GM12878 (cell line): ENCODE results near the gene IER5L. TPM values are rescaled to one million over a fixed set of nuclear protein-coding genes. Genes with fewer than 3 reads are reported as not detected.
A peak's percentile ranks its signal among the peaks of the same experiment; 100 is the strongest.

ENCODE experiments used
- ATAC-seq: fragments of 200-7000 bp; cut with Tn5 transposase; 3 replicates; pipeline ENCODE4 v1.9.1; 2020; ENCODE audit warnings: mild to moderate bottlenecking, moderate library complexity
- BruUV-seq: library from RNA; stranded (reverse); fragments of 400-500 nt; replicated peaks from 2 replicates; lab custom pipeline; 2021; lab: Mats Ljungman, UMichigan
- CTCF ChIA-PET: fragments of 300-600 bp; sonication (Branson Sonifier 250); formaldehyde crosslinking; extraction: SDS; loops from one replicate; lab custom pipeline; 2021; ENCODE audit warnings: inconsistent platforms; lab: Yijun Ruan, JAX
- POLR2A ChIA-PET: fragments of 350-600 bp; formaldehyde crosslinking; extraction: SDS; loops from one replicate; lab custom pipeline; 2021; ENCODE audit warnings: inconsistent platforms; lab: Charles Lee
- RAD21 ChIA-PET: fragments of 300-600 bp; sonication (Branson Sonifier 250); formaldehyde crosslinking; loops from one replicate; lab custom pipeline; 2023; ENCODE audit warnings: antibody characterized with exemption; ENCODE audit not compliant: unreplicated experiment; lab: Charles Lee
- SMC1A ChIA-PET: fragments of 300-600 bp; sonication (Branson Sonifier 250); formaldehyde crosslinking; loops from one replicate; lab custom pipeline; 2023; ENCODE audit not compliant: unreplicated experiment, uncharacterized antibody; lab: Charles Lee
- DNase-seq: peaks from one replicate; pipeline ENCODE4 v3.0.0-alpha.2; 2011; ENCODE audit warnings: low read depth, low spot score
- FAIRE-seq: peaks from 3 replicates; lab custom pipeline; 2011; peaks lifted over from hg19 to GRCh38; lab: Jason Lieb, UNC
- H2AFZ ChIP-seq: 2 replicates; pipeline ENCODE4 v1.6.0; 2011; ENCODE audit warnings: low read depth, low read length, control low read depth; ENCODE audit not compliant: control insufficient read depth
- H3K27ac ChIP-seq: 2 replicates; pipeline ENCODE4 v1.5.1; 2011; ENCODE audit warnings: control low read depth; ENCODE audit not compliant: control insufficient read depth, insufficient read depth
- H3K27me3 ChIP-seq, 2 experiments: replicated peaks in 1 of 2; 2 replicates each; pipeline versions ENCODE4 v1.6.0 to v1.6.1; 2011; ENCODE audit warnings: low read length in 1 of 2; ENCODE audit not compliant: control insufficient read depth in 2 of 2, insufficient read depth in 2 of 2
- H3K36me3 ChIP-seq, 2 experiments: 2 replicates each; pipeline ENCODE4 v1.5.1; 2011; ENCODE audit warnings: low read length in 1 of 2; ENCODE audit not compliant: control insufficient read depth in 2 of 2, insufficient read depth in 2 of 2
- H3K4me1 ChIP-seq: 2 replicates; pipeline ENCODE4 v1.6.1; 2011; ENCODE audit warnings: mild to moderate bottlenecking, low read length, moderate library complexity, mixed read lengths; ENCODE audit not compliant: control insufficient read depth, insufficient read depth
- H3K4me2 ChIP-seq: 2 replicates; pipeline ENCODE4 v1.6.0; 2011; ENCODE audit warnings: control low read depth; ENCODE audit not compliant: control insufficient read depth, insufficient read depth
- H3K4me3 ChIP-seq: fragments of 200-600 bp; sonication (generic); 2 replicates; pipeline ENCODE4 v1.5.1; 2016
- H3K79me2 ChIP-seq: 2 replicates; pipeline ENCODE4 v1.6.0; 2011; ENCODE audit warnings: low read length; ENCODE audit not compliant: control insufficient read depth, insufficient read depth
- H3K9ac ChIP-seq: 2 replicates; pipeline ENCODE4 v1.8.0; 2011; ENCODE audit warnings: low read length, control low read depth, mixed read lengths; ENCODE audit not compliant: control insufficient read depth, insufficient read depth
- H3K9me3 ChIP-seq: replicated peaks from 3 replicates; pipeline ENCODE4 v1.5.1; 2011; ENCODE audit warnings: mild to moderate bottlenecking, low read length; ENCODE audit not compliant: control insufficient read depth, insufficient read depth
- H4K20me1 ChIP-seq: 2 replicates; pipeline ENCODE4 v1.6.0; 2011; ENCODE audit not compliant: control insufficient read depth, insufficient read depth
- BACH1 ChIP-seq: fragments of 450-650 bp; IDR thresholded peaks from 2 replicates; pipeline ENCODE4 v1.6.1; 2017; ENCODE audit warnings: mild to moderate bottlenecking, borderline replicate concordance
- BCLAF1 ChIP-seq: fragments of 450-650 bp; IDR thresholded peaks from 2 replicates; pipeline ENCODE4 v1.6.1; 2017; ENCODE audit warnings: antibody characterized with exemption, mild to moderate bottlenecking, moderate library complexity
- EED ChIP-seq: sonication (generic); IDR thresholded peaks from 2 replicates; pipeline ENCODE4 v1.6.1; 2016; ENCODE audit warnings: antibody characterized with exemption, low read depth
- ELK1 ChIP-seq: IDR thresholded peaks from 2 replicates; pipeline ENCODE4 v1.6.1; 2012; ENCODE audit warnings: low read depth, low read length, improper control_type of control experiment
- HDGF ChIP-seq: fragments of 450-650 bp; IDR thresholded peaks from 2 replicates; pipeline ENCODE4 v1.6.1; 2016; ENCODE audit warnings: antibody characterized with exemption
- MEF2B ChIP-seq: fragments of 450-650 bp; IDR thresholded peaks from 2 replicates; pipeline ENCODE4 v1.6.1; 2018; ENCODE audit warnings: mild to moderate bottlenecking, moderate library complexity; ENCODE audit not compliant: partially characterized antibody, poor library complexity, severe bottlenecking
- NFXL1 ChIP-seq: fragments of 450-650 bp; IDR thresholded peaks from 2 replicates; pipeline ENCODE4 v1.6.1; 2017; ENCODE audit warnings: antibody characterized with exemption, mild to moderate bottlenecking, borderline replicate concordance
- NR2C2 ChIP-seq: IDR thresholded peaks from 2 replicates; pipeline ENCODE4 v1.6.1; 2011; ENCODE audit warnings: borderline replicate concordance, low read depth; ENCODE audit not compliant: control insufficient read depth, insufficient read length
- RBBP5 ChIP-seq: fragments of 200-600 bp; sonication (generic); conservative IDR thresholded peaks from 2 replicates; pipeline ENCODE4 v1.6.1; 2016
- SIX5 ChIP-seq: IDR thresholded peaks from 2 replicates; pipeline ENCODE4 v1.6.1; 2011; ENCODE audit warnings: mild to moderate bottlenecking, low read depth, low read length, moderate library complexity; ENCODE audit not compliant: severe bottlenecking
- SPI1 ChIP-seq: IDR thresholded peaks from 2 replicates; pipeline ENCODE4 v1.6.1; 2011; ENCODE audit warnings: low read depth, mild to moderate bottlenecking, low read length, moderate library complexity, borderline replicate concordance; ENCODE audit not compliant: insufficient read depth
- TARDBP ChIP-seq: IDR thresholded peaks from 2 replicates; pipeline ENCODE4 v1.6.1; 2016; ENCODE audit warnings: borderline replicate concordance
- TCF3 ChIP-seq: IDR thresholded peaks from 2 replicates; pipeline ENCODE4 v1.6.1; 2012; ENCODE audit warnings: low read depth, mild to moderate bottlenecking, low read length, borderline replicate concordance; ENCODE audit not compliant: insufficient read depth
- ZNF24 ChIP-seq: fragments of 450-650 bp; IDR thresholded peaks from 2 replicates; pipeline ENCODE4 v1.6.1; 2017; ENCODE audit warnings: antibody characterized with exemption, mild to moderate bottlenecking
- WGBS: methylation state at CpG from one replicate; pipeline ENCODE4 v1.1.6; 2016; ENCODE audit warnings: low lambda C conversion rate; ENCODE audit not compliant: insufficient replicate concordance, insufficient coverage; ENCODE audit errors: missing lambda C conversion rate; 5-methylcytosine and 5-hydroxymethylcytosine counted together
- in situ Hi-C: fragments of 300-500 bp; cut with MboI; formaldehyde crosslinking; loops from 9 replicates; pipeline ENCODE4 v1.14.3; 2018; ENCODE audit warnings: mixed read lengths
- intact Hi-C: fragments of 100-400 bp; cut with micrococcal nuclease; formaldehyde crosslinking; loops from one replicate; pipeline ENCODE4 v1.14.2; 2022; ENCODE audit not compliant: unreplicated experiment
- polyA plus RNA-seq, 11 experiments: library from polyadenylated mRNA; depleted of rRNA in 4 of 11; unstranded in 6 of 11; stranded (reverse) in 5 of 11; fragments of >200 nt; fragmentation: Nextera tagmentation in 4 of 11; fragmentation: Illumina TruSeq in 1 of 11; extraction: Ambion mirVana in 4 of 11; extraction: Trizol in 1 of 11; gene quantifications; 1 replicate in 1 of 11; 2 replicates in 10 of 11; pipeline versions ENCODE4 v1.2.1 to v1.2.3, GENCODE V29; 2011 to 2016; ENCODE audit warnings: inconsistent platforms in 2 of 11, missing spikeins in 2 of 11, low read depth in 1 of 11
- total RNA-seq, 4 experiments: library from RNA; depleted of rRNA in 3 of 4; stranded (reverse); fragments of >200 nt in 3 of 4; fragmentation: Illumina TruSeq in 1 of 4; extraction: Trizol in 1 of 4; gene quantifications; 2 replicates each; pipeline versions ENCODE4 v1.2.1 to v1.2.3, GENCODE V29; 2013 to 2021

The IER5L gene
- total and polyA plus RNA-seq, 10 of the 15 experiments (the other 5 are each of a cell fraction or from before 2014, with no cell fraction given): 0.04 to 1.4 (median 0.17) TPM

- H3K27ac ChIP-seq: no peak overlapping the region
- in situ Hi-C loops (no loop called here), intact Hi-C loops (no loop called here)
- ChIA-PET CTCF (no interaction called here), RAD21 (no interaction called here), SMC1A (no interaction called here), POLR2A (no interaction called here)
- FAIRE-seq: no peak
- H3K4me2 ChIP-seq: no peak overlapping the region
- no peak for DNase-seq
- H3K27me3 ChIP-seq: no peaks in the 10 kb centered on the region
- 85% methylated on average over 6 of the region's 6 CpGs for WGBS
- no peaks in the 10 kb centered on the region; the same call in 2 of the 3 replicates for H3K9me3 ChIP-seq
- H3K4me3 ChIP-seq: no peak overlapping the region
- no peak for ATAC-seq
- no peak overlapping the region for H3K9ac ChIP-seq
- TF ChIP-seq HDGF: 0 out of 2 replicates have a peak, but pooled peaks have one; percentile 22
- peak; percentile 39 for TF ChIP-seq NR2C2
- TF ChIP-seq BACH1: no peak
- H4K20me1 ChIP-seq: no peaks in the 10 kb centered on the region
- BruUV-seq: no TSS peak
- no peak overlapping the region for H2AFZ ChIP-seq
- H3K79me2 ChIP-seq: no peaks in the 10 kb centered on the region
- no peaks in the 10 kb centered on the region for H3K36me3 ChIP-seq
- H3K4me1 ChIP-seq: peaks cover 11% of the 10 kb centered on the region
Observed at GRCh38 chr9:129185402-129185801, 7.3 kb upstream of the IER5L start.

GRCh38 chr9:129184596-129185122 is 6.6 kb upstream of the IER5L start:
- no TSS peak for BruUV-seq
- POLR2A ChIA-PET: interaction anchor here (1.2 to 1.4 kb wide), 2 partner anchors 10 to 44 kb away, joined by 3 to 5 read pairs; no protein-coding TSS in a partner anchor
- peak; percentile 64 for ATAC-seq
- TF ChIP-seq TCF3: no peak
- no peak for TF ChIP-seq MEF2B
- no peak for TF ChIP-seq SPI1
- no peak for TF ChIP-seq ELK1
- TF ChIP-seq EED: no peak
- TF ChIP-seq SIX5: no peak
- TF ChIP-seq NFXL1: no peak
- TF ChIP-seq TARDBP: no peak
- no peak for TF ChIP-seq ZNF24
- no peak for TF ChIP-seq RBBP5
- TF ChIP-seq BCLAF1: no peak

More at GRCh38 chr9:129184596-129185122, 6.6 kb upstream of the IER5L start:
- in situ Hi-C loops (no loop called here), intact Hi-C loops (no loop called here)
- DNase-seq: no peak
- RAD21 ChIA-PET: interaction anchor here (1.4 kb wide), 1 partner anchor 53 kb away, joined by 3 read pairs; no protein-coding TSS in a partner anchor
- WGBS: 8% methylated on average over 9 of the region's 9 CpGs
- Histone ChIP-seq H3K27me3 (no peaks in the 10 kb centered on the region), H4K20me1 (no peaks in the 10 kb centered on the region), H3K9me3 (no peaks in the 10 kb centered on the region; the same call in 2 of the 3 replicates), H3K27ac (no peak overlapping the region), H2AFZ (peak overlapping the region; percentile 60), H3K79me2 (no peaks in the 10 kb centered on the region), H3K4me3 (no peak overlapping the region), H3K36me3 (no peaks in the 10 kb centered on the region), H3K4me2 (peak overlapping the region; percentile 54), H3K9ac (no peak overlapping the region), H3K4me1 (peaks cover 11% of the 10 kb centered on the region)
- CTCF ChIA-PET: interaction anchor here (0.6 to 2.0 kb wide), 5 partner anchors 10 to 126 kb away, joined by 3 to 9 read pairs (median 3); no protein-coding TSS in a partner anchor
- no peak for FAIRE-seq
- SMC1A ChIA-PET: interaction anchor here (0.7 to 1.3 kb wide), 3 partner anchors 10 to 53 kb away, joined by 3 to 7 read pairs (median 3); no protein-coding TSS in a partner anchor
